B cell (primary cell): ENCODE data around the gene ANAPC2. TPM values are rescaled to one million over a fixed set of nuclear protein-coding genes. Genes with fewer than 3 reads are reported as not detected.

Experiments used
- ATAC-seq: fragments of 200-7000 bp; cut with Tn5 transposase; one replicate; pipeline ENCODE4 v1.10.0; 2021; ENCODE audit warnings: low read depth, mild to moderate bottlenecking, moderate number of reproducible peaks, moderate library complexity
- CTCF ChIA-PET: fragments of 350-600 bp; sonication (Branson Sonifier 250); formaldehyde crosslinking; loops from one replicate; lab custom pipeline; 2021; ENCODE audit warnings: antibody characterized with exemption, inconsistent platforms; lab: Charles Lee
- POLR2A ChIA-PET: fragments of 350-600 bp; sonication (Branson Sonifier 250); formaldehyde crosslinking; loops from one replicate; lab custom pipeline; 2021; ENCODE audit warnings: antibody characterized with exemption; lab: Charles Lee
- DNase-seq: peaks from one replicate; pipeline ENCODE4 v3.0.0; 2013
- H2AFZ ChIP-seq: 2 replicates; pipeline ENCODE4 v1.6.1; 2012; ENCODE audit warnings: mild to moderate bottlenecking, low read depth, low read length; ENCODE audit not compliant: insufficient read depth, poor library complexity, severe bottlenecking
- H3K27ac ChIP-seq, 2 donors: 1 replicate in 1 of 2; 2 replicates in 1 of 2; pipeline ENCODE4 v1.5.1; 2012 to 2013; ENCODE audit warnings: low read length in 2 of 2, mild to moderate bottlenecking in 2 of 2, moderate library complexity in 1 of 2
- H3K27me3 ChIP-seq, 4 experiments: fragments of 200-600 bp in 1 of 4; sonication (generic) in 1 of 4; replicated peaks in 1 of 4; 1 replicate in 2 of 4; 2 replicates in 2 of 4; pipeline versions ENCODE4 v1.6.1 to v1.7.0; 2013 to 2016; ENCODE audit warnings: low read length in 3 of 4, mild to moderate bottlenecking in 2 of 4, mixed read lengths in 1 of 4, moderate library complexity in 1 of 4; ENCODE audit not compliant: insufficient read depth in 4 of 4, control insufficient read depth in 3 of 4; ENCODE audit errors: control extremely low read depth in 1 of 4
- H3K36me3 ChIP-seq, 2 experiments: replicated peaks in 1 of 2; 1 replicate in 1 of 2; 2 replicates in 1 of 2; pipeline versions ENCODE4 v1.6.1 to v1.7.1; 2013; ENCODE audit warnings: low read length in 1 of 2; ENCODE audit not compliant: insufficient read depth in 2 of 2, control insufficient read depth in 1 of 2; ENCODE audit errors: control extremely low read depth in 1 of 2, extremely low read depth in 1 of 2
- H3K4me1 ChIP-seq, 2 donors: fragments of 200-600 bp in 1 of 2; sonication (generic) in 1 of 2; 1 replicate in 1 of 2; 2 replicates in 1 of 2; pipeline versions ENCODE4 v1.5.1 to v1.6.1; 2013 to 2017; ENCODE audit warnings: low read length in 2 of 2; ENCODE audit not compliant: control insufficient read depth in 2 of 2, insufficient read depth in 2 of 2
- H3K4me2 ChIP-seq: replicated peaks from 2 replicates; pipeline ENCODE3; 2012; ENCODE audit warnings: mild to moderate bottlenecking, low read depth, low read length; ENCODE audit not compliant: poor library complexity, severe bottlenecking
- H3K4me3 ChIP-seq, 5 experiments: fragments of 200-600 bp in 1 of 5; sonication (generic) in 1 of 5; 1 replicate in 3 of 5; 2 replicates in 2 of 5; pipeline versions ENCODE4 v1.5.1 to v1.7.0; 2011 to 2016; ENCODE audit warnings: low read length in 4 of 5, mild to moderate bottlenecking in 4 of 5, low read depth in 2 of 5, control low read depth in 1 of 5, moderate library complexity in 1 of 5; ENCODE audit not compliant: insufficient read depth in 1 of 5; ENCODE audit errors: control extremely low read depth in 1 of 5, extremely low read depth in 1 of 5
- H3K79me2 ChIP-seq: fragments of 200-600 bp; sonication (generic); one replicate; pipeline ENCODE4 v1.6.0; 2016; ENCODE audit warnings: low read length; ENCODE audit not compliant: control insufficient read depth, insufficient read depth
- H3K9ac ChIP-seq: fragments of 200-600 bp; sonication (generic); 2 replicates; pipeline ENCODE4 v1.6.1; 2017; ENCODE audit warnings: mild to moderate bottlenecking, low read length, moderate library complexity
- H3K9me3 ChIP-seq, 3 donors: one replicate each; pipeline versions ENCODE4 v1.6.1 to v1.7.1; 2013; ENCODE audit warnings: low read length in 2 of 3; ENCODE audit not compliant: control insufficient read depth in 2 of 3, insufficient read depth in 1 of 3; ENCODE audit errors: control extremely low read depth in 1 of 3
- H4K20me1 ChIP-seq: 2 replicates; pipeline ENCODE4 v1.6.0; 2012; ENCODE audit warnings: mild to moderate bottlenecking, low read length; ENCODE audit not compliant: insufficient read depth, control insufficient read depth, poor library complexity, severe bottlenecking
- H3K27ac Mint-ChIP-seq: one replicate; pipeline ENCODE4 v1.8.0; 2021; ENCODE audit warnings: mixed read lengths
- H3K27me3 Mint-ChIP-seq: one replicate; pipeline ENCODE4 v1.8.0; 2021; ENCODE audit warnings: mixed read lengths
- H3K4me1 Mint-ChIP-seq: one replicate; pipeline ENCODE4 v1.8.0; 2021; ENCODE audit warnings: mixed read lengths
- H3K4me3 Mint-ChIP-seq: one replicate; pipeline ENCODE4 v1.8.0; 2021; ENCODE audit warnings: mixed read lengths
- H3K9me3 Mint-ChIP-seq: one replicate; pipeline ENCODE4 v1.8.0; 2022; ENCODE audit warnings: mixed read lengths; ENCODE audit not compliant: insufficient read depth
- CTCF ChIP-seq: fragments of 200-600 bp; IDR thresholded peaks from one replicate; pipeline ENCODE4 v1.8.0; 2022; ENCODE audit warnings: antibody characterized with exemption, mild to moderate bottlenecking
- EZH2 ChIP-seq: IDR thresholded peaks from 2 replicates; pipeline ENCODE4 v1.6.1; 2012; ENCODE audit warnings: borderline replicate concordance, low read depth, mild to moderate bottlenecking, moderate library complexity, low read length; ENCODE audit not compliant: insufficient read depth, poor library complexity, severe bottlenecking
- WGBS: methylation state at CpG from one replicate; pipeline ENCODE4 v1.1.5; 2013; ENCODE audit warnings: missing lambda C conversion rate; ENCODE audit not compliant: insufficient coverage; 5-methylcytosine and 5-hydroxymethylcytosine counted together
- intact Hi-C: fragments of 100-400 bp; cut with micrococcal nuclease; formaldehyde crosslinking; loops from one replicate; pipeline ENCODE4 v1.10.0; 2022
- polyA plus RNA-seq: library from polyadenylated mRNA; depleted of rRNA; stranded (reverse); fragments of >200 nt; gene quantifications from 2 replicates; pipeline ENCODE4 v1.2.3, GENCODE V29; 2012
- total RNA-seq, 2 donors: library from RNA; stranded (reverse); fragments of 120-200 nt in 1 of 2; gene quantifications; 1 replicate in 1 of 2; 2 replicates in 1 of 2; pipeline versions ENCODE4 v1.2.3 to v1.2.4, GENCODE V29; 2013 to 2022

The ANAPC2 gene
- total and polyA plus RNA-seq, 2 donors (not counting 1 experiment from before 2014, with no cell fraction given) = 121 to 127 TPM

GRCh38 chr9:137222190-137223077, 34.1 kb upstream of the ANAPC2 start, which contains the start of gene RNF208:
Gene RNF208, minus strand, starts transcription at chr9:137222240. Its CDS starts 1,028 bp downstream, at chr9:137221212.
- H2AFZ ChIP-seq = peak within 1 kb of the TSS; percentile 79
- 3% methylated on average over 76 of the region's 88 CpGs for WGBS

More at GRCh38 chr9:137222190-137223077, 34.1 kb upstream of the ANAPC2 start, which contains the start of gene RNF208:
- Mint-ChIP-seq H3K4me3 (peak within 1 kb of the TSS; percentile 86), H3K27me3 (peaks cover under 1% of the 10 kb centered on the region), H3K9me3 (no peaks in the 10 kb centered on the region), H3K27ac (peak within 1 kb of the TSS; percentile 82), H3K4me1 (peaks cover 13% of the 10 kb centered on the region)
- H3K4me2 ChIP-seq = peak within 1 kb of the TSS; percentile 95
- CTCF ChIA-PET = interaction anchor here (0.5 to 7.0 kb wide), 11 partner anchors 16 to 193 kb away, joined by 3 to 76 read pairs (median 4); partner anchors contain the start of genes ANAPC2, NDOR1, SSNA1 and TMEM203
- POLR2A ChIA-PET = interaction anchor here (0.5 to 3.1 kb wide), 10 partner anchors 8 to 193 kb away, joined by 3 to 15 read pairs (median 8); partner anchors contain the start of genes ANAPC2, NDOR1, SSNA1 and TMEM203
- peaks cover 12 to 29% of the 10 kb centered on the region in 2 donors for H3K4me1 ChIP-seq
- ATAC-seq = no peak
- intact Hi-C loops = loop anchor here (1.0 to 5.0 kb wide), 7 partner anchors 14 to 385 kb away; partner anchors contain the start of genes ARRDC1, NDOR1, TMEM203 and TPRN
- no peak for DNase-seq
- H4K20me1 ChIP-seq = no peaks in the 10 kb centered on the region
- H3K79me2 ChIP-seq = no peaks in the 10 kb centered on the region
- peaks cover 0 to 8% (median 0%) of the 10 kb centered on the region in 4 experiments for H3K27me3 ChIP-seq
- H3K9me3 ChIP-seq = no peaks in the 10 kb centered on the region
- H3K4me3 ChIP-seq = peak within 1 kb of the TSS; percentile 5 to 73 (median 63)
- H3K36me3 ChIP-seq = no peaks in the 10 kb centered on the region
- H3K9ac ChIP-seq = peak within 1 kb of the TSS; percentile 73
- H3K27ac ChIP-seq = peak within 1 kb of the TSS; percentile 38 to 71
- no peak for TF ChIP-seq EZH2
- no peak for TF ChIP-seq CTCF
